RKO (cell line): ENCODE measurements around the gene REEP2.
"Not testable (repeated sequence)": the region's sequence is repeated elsewhere in the genome, so short reads cannot be mapped to it uniquely, and the experiment has no call there.

Experiments
- DNase-seq: peaks from one replicate; pipeline ENCODE4 v3.0.0-alpha.2; 2016; ENCODE audit warnings: low spot score

Gene REEP2, protein sequence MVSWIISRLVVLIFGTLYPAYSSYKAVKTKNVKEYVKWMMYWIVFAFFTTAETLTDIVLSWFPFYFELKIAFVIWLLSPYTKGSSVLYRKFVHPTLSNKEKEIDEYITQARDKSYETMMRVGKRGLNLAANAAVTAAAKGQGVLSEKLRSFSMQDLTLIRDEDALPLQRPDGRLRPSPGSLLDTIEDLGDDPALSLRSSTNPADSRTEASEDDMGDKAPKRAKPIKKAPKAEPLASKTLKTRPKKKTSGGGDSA

GRCh38 chr5:138438724-138439476 is at the start of gene REEP2:
REEP2 (plus strand) TSS chr5:138439057; CDS start chr5:138439209, 152 bp downstream.
- peak; percentile 82 for DNase-seq

- DNase-seq = no peak
Observed at GRCh38 chr5:138389332-138389731, 49.5 kb upstream of the REEP2 start.

DNA sequence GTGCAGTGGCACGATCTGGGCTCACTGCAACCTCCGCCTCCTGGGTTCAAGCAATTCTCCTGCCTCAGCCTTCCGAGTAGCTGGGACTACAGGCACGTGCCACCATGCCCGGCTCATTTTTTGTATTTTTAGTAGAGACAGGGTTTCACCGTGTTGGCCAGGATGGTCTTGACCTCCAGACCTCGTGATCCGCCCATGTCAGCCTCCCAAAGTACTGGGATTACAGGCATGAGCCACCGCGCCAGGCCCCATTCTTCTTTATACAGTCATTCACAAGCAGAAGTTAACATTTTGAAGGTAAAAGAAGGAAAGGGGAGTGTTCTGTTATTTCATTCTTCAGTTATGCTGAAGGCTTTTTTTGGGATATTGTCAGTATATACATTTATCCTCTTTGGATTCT is 48.9 kb upstream of the REEP2 start:
- not testable (repeated sequence) for DNase-seq

DNA sequence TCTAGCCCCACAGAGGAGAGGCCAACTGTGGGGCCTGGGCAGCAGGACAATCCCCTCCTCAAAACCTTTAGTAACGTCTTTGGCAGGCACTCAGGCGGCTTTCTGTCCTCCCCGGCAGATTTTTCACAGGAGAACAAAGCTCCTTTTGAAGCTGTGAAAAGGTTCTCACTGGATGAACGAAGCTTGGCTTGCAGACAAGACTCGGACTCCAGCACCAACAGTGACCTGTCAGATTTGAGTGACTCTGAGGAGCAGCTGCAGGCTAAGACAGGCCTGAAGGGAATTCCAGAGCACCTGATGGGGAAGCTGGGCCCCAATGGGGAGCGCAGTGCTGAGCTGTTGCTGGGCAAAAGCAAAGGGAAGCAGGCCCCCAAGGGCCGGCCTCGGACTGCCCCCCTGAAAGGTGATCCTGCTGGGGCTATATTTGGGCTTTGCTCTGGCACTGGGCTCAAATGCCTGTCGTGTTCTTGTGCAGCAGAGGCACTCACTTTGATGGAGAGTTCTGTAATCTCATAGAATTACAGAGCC is 46.9 kb upstream of the REEP2 start:
- no peak for DNase-seq

DNA sequence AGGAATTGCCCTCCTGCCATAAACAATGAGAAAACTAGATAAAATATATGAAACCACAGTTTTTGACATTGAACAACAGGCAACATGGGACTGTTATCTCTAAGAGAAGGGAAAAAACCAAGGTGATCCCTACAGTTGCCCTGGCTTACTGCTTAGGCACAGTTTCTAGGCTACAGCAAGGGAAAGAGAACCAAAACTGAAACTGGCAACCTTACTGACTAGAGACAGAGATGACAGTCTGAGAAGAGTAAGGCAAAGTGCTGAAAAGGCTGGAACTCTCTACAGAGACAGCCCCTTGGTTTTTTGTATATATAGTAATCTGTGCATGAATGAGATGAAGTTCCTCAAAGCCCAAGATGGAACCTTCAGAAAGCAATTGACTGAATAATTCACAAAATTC is 36.2 kb upstream of the REEP2 start:
- no peak for DNase-seq

DNA sequence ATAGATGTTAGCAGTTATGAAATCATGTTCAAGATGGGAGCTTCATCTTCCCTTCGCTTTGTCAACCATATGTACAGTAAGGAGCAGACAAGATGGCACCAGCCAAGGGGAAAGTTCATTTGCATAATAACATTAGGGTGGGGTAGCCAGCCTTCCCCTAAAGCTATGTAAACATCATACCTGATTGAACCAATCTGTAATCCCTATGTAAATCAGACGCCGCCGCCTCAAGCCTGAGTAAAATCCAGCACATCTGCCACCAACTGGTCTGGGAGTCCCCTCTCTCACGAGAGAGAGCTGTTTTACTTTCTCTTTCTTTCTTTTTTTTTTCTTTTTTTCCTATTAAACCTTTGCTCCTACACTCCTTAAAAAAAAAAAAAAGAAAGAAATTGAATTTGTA is 30.8 kb upstream of the REEP2 start:
- DNase-seq = no peak

DNA sequence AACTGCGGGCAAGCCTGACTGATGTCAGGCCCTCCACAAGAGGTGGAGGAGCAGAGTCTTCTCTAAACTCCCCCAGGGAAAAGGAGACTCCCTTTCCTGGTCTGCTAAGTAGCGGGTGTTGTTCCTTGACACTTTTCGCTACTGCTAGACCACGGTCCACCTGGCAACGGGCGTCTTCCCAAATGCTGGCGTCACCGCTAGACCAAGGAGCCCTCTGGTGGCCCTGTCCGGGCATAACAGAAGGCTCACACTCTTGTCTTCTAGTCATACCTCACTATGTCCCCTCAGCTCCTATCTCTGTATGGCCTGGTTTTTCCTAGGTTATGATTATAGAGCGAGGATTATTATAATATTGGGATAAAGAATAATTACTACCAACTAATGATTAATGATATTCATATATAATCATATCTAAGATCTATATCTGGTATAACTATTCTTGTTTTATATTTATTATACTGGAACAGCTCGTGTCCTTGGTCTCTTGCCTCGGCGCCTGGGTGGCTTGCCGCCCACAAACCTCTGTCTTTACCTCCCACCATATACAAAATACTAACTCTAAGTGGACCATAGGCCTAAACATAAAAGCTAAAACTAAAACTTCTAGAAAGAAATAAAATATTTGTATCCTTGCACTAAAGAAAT is 27.7 kb upstream of the REEP2 start:
- peak; percentile 40 for DNase-seq

DNA sequence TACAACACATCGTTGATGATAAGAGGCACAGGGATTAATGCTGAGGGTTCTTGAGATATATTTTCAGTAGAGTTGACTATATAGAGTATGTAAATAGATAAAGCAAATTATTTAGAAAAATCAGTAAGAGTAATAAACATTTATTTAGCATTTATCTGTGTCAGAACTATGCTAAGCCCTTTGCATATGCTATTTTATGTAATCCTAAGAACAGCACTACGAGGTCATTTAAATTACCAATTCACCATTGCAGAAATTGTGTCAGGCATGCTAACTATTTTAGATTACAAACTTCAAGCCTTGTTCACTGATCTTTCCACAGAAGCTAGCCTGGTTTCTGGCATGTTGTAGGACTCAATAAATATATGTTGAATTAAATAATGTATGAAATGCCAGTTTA is 20.4 kb upstream of the REEP2 start:
- DNase-seq = no peak

GRCh38 chr5:138425079-138425478 is 13.8 kb upstream of the REEP2 start:
- no peak for DNase-seq

DNA sequence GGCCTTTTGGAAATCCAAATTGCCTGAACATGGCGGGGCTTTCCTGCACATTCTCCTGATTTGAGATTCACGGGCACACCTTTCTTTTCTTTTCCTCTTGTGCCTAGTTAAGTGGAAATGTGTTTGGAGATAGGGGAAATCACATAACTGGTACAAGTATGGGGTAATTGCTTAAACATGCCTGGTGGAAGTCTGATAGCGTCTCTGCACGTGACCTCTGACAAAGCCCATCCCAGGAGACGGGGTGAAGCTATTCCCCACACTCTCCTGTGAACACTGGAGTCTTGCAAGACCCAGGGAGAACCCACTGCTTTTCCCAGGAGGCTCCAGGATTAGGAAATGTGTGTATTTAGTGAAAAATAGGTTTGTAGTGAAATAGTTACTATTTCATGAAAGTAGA is 2.9 kb upstream of the REEP2 start:
- DNase-seq = no peak

- DNase-seq = no peak
Observed at GRCh38 chr5:138438003-138438723, 694 bp upstream of the REEP2 start.

DNA sequence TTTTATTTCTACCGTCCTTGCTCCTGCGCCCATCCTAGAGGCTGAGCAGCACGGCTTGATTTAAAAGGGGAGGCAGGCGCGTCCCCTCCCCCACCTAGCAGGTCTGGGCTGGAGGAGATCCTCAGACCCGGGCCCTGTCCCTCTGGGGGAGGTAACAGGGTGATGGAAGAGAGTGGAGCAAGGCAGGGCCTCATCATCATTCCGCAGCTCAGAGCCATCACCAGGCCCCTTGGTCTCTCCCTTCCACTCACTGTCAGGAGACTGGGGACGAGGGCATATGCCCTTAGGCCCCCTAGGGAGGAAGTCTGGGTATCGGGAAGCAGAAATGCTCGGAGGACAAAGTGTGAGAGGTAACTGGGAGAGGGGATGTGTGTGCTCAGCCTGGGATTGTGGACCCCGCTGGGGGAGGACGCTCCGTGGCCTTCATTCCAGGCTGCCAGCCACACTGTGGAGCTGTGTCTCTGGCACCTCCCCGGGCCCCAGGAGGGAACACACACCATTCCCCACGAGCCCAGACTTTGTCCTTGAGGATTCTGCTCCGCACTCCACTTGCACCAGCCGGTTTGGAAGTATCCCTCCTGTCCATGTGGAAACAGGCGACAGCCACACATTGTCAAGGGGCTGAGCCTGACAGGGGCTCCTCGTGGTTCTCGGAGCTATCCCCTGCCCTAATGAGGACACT is 761 bp downstream of the REEP2 start:
- peak; percentile 30 for DNase-seq

GRCh38 chr5:138440159-138441073 is 1.6 kb downstream of the REEP2 start:
- DNase-seq = no peak

GRCh38 chr5:138441221-138441620 is 2.4 kb downstream of the REEP2 start:
- DNase-seq = no peak

DNA sequence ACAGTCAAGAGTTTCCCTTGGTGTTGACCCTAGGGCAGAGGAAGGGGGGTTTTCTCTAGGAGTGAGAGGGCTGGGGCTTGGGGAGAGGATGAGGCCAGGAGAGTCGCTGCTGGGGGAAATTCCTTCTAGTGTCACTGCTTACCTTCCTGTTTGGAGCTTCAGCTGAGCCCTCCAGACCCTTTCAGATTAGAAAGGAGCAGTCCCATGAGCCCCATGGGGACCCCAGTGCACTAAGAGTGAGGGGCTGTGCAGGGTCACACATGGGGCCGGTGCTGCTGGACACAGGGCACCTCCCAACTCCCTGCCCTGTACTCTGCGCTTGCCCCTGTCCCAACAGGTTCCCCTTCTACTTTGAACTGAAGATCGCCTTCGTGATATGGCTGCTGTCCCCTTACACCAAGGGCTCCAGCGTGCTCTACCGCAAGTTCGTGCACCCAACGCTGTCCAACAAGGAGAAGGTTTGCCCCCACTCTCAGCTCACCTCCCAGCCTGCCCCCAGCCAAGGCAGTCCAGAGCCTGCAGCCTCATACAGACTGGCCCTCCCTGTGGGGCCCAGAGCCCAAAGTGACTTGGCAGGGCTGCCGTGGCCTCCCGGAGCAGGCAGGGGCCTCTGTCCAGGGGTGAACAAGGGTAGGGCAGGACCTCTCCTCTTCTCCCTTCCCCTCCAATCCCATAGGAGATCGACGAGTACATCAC is 5.4 kb downstream of the REEP2 start:
- DNase-seq = no peak

DNA sequence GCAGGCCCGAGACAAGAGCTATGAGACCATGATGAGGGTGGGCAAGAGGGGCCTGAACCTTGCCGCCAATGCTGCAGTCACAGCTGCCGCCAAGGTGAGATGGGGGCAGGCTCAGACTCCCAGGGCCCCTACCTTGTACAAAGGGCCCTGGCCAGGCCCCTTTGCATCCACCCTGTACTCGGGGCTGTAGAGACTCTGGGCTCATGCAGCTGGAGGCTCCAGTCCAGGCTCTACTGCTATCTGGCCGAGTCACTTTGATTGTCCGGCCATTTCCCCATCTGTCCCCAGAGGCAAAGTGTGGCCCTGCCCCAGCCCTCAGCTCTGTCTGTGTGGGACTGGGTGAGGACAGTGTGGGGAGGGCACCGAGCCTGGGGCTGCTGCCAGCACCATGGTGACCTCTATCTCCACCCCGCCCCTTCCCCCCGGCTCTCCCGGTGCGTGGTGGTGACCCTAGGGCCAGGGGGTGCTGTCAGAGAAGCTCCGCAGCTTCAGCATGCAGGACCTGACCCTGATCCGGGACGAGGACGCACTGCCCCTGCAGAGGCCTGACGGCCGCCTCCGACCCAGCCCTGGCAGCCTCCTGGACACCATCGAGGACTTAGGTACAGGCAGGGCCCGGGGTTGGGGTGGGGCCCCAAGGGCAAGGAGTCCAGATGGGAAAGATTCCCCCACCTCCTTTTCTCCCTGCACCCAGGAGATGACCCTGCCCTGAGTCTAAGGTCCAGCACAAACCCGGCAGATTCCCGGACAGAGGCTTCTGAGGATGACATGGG is 6.1 kb downstream of the REEP2 start:
- DNase-seq = no peak

GRCh38 chr5:138445547-138446271 is 6.9 kb downstream of the REEP2 start:
- DNase-seq = no peak

- no peak for DNase-seq
Observed at GRCh38 chr5:138448070-138448469, 9.2 kb downstream of the REEP2 start.
